ENCODE measurements around the gene TBC1D20. TPM values are rescaled to one million over a fixed set of nuclear protein-coding genes. Genes with fewer than 3 reads are reported as not detected.

The TBC1D20 gene
- total RNA-seq, 1 experiment from 2014 or later = 24.2 TPM

DNA sequence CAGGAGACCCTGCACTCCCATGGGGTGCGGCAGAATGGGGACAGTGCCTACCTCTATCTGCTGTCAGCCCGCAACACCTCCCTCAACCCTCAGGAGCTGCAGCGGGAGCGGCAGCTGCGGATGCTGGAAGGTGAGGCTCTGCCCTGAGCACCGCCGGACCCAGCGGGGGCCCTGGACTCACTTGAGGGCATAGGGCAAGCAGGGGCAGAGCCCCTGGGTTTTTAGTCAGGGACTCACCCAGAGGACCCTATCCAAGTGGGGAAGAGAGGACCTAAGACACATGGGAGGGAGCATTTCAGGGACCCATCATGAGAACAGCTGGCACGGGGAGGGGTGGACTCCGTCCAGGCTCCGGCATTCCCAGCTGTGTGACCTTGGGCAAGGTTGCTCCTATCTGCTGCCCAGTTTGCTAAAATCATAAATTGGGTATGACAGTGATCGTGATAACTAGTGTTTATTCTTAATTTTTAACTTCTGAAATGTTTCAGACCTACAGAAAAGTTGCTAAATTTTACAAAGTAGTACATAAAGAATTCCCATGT, 44.5 kb downstream of the TBC1D20 start:
- H3K27me3 ChIP-seq (ENCODE audit: low read length) = no peaks in the 10 kb centered on the region
- no peak overlapping the region for H3K4me2 ChIP-seq (ENCODE audit: low read length)
- TF ChIP-seq, protein P1, sequence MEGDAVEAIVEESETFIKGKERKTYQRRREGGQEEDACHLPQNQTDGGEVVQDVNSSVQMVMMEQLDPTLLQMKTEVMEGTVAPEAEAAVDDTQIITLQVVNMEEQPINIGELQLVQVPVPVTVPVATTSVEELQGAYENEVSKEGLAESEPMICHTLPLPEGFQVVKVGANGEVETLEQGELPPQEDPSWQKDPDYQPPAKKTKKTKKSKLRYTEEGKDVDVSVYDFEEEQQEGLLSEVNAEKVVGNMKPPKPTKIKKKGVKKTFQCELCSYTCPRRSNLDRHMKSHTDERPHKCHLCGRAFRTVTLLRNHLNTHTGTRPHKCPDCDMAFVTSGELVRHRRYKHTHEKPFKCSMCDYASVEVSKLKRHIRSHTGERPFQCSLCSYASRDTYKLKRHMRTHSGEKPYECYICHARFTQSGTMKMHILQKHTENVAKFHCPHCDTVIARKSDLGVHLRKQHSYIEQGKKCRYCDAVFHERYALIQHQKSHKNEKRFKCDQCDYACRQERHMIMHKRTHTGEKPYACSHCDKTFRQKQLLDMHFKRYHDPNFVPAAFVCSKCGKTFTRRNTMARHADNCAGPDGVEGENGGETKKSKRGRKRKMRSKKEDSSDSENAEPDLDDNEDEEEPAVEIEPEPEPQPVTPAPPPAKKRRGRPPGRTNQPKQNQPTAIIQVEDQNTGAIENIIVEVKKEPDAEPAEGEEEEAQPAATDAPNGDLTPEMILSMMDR (conservative IDR thresholded peaks at IDR 0.05; ENCODE audit: low read depth, low read length) = no peak
- no peak for TF ChIP-seq EZH2 (IDR thresholded peaks at IDR 0.05; ENCODE audit: low read length, unreplicated experiment)
- no peak for TF ChIP-seq EZH2phosphoT487 (IDR thresholded peaks at IDR 0.05; ENCODE audit: borderline replicate concordance, low read length)
- H3K9me2 ChIP-seq (replicated peaks; ENCODE audit: low read length) = no peaks in the 10 kb centered on the region
- no peaks in the 10 kb centered on the region for H3K9me3 ChIP-seq (ENCODE audit: low read length)
- no peak for DNase-seq
- H2AFZ ChIP-seq (ENCODE audit: low read length) = no peak overlapping the region
- H3K4me3 ChIP-seq (ENCODE audit: low read length) = no peak overlapping the region
- no peak for ATAC-seq
- CTCF ChIA-PET = no interaction called here
- intact Hi-C loops (cut with micrococcal nuclease) = no loop called here
- no peak overlapping the region for H3K27ac ChIP-seq (ENCODE audit: low read length)
- H3K9ac ChIP-seq (ENCODE audit: low read length) = no peak overlapping the region
- POLR2A ChIA-PET (ENCODE audit: unreplicated experiment) = no interaction called here
- H4K20me1 ChIP-seq (ENCODE audit: low read length) = no peaks in the 10 kb centered on the region
- no peaks in the 10 kb centered on the region for H3F3A ChIP-seq (ENCODE audit: low read length, unreplicated experiment)
- H3K36me3 ChIP-seq (ENCODE audit: low read depth, low read length) = peaks cover 16% of the 10 kb centered on the region
- peaks cover 18% of the 10 kb centered on the region for H3K79me2 ChIP-seq (ENCODE audit: low read length)
- BruUV-seq (replicated peaks) = no TSS peak
- no peaks in the 10 kb centered on the region for H3K4me1 ChIP-seq (ENCODE audit: insufficient read depth, low read length)

DNA sequence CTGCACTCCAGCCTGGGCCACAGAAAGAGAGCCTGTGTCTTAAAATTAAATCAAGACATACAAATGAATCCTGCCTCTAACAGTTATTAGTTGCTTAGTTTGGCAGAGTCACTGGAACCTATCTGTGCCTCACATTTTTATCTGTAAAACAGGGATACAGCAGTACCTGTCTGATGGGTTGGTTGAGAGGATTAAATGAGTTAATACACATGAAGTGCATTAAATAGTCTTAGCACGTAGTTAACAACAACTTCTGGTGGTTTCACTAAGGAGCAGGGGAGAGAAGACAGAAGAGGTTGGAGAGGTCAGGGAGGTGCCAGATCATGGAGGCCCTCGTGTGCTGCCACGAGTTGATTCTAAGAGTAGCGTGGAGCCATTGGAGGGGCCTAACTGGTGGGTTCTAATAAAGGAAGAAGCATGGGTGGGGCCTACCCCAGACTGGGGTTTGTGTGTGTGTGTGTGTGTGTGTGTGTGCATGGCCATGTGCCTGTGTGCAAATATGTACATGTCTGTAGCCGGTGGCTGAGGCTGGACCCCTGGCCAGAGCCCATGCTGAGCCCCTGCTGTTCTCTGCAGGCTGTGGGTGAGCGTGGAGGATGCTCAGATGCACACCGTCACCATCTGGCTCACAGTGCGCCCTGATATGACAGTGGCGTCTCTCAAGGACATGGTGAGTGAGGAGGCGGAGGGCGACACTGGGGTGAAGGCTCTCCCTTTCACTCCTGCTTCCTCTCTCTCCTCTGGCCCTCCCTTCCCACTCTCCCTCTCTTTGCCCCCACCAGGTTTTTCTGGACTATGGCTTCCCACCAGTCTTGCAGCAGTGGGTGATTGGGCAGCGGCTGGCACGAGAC, 45.2 kb downstream of the TBC1D20 start:
- intact Hi-C loops (cut with micrococcal nuclease) = no loop called here
- no peak for ATAC-seq
- Histone ChIP-seq H3K4me1 (ENCODE audit: insufficient read depth, low read length) (no peaks in the 10 kb centered on the region), H3K4me3 (ENCODE audit: low read length) (no peak overlapping the region), H3K79me2 (ENCODE audit: low read length) (peaks cover 25% of the 10 kb centered on the region), H3K36me3 (ENCODE audit: low read depth, low read length) (peaks cover 19% of the 10 kb centered on the region), H3K4me2 (ENCODE audit: low read length) (no peak overlapping the region), H3K27ac (ENCODE audit: low read length) (no peak overlapping the region), H3F3A (ENCODE audit: low read length, unreplicated experiment) (no peaks in the 10 kb centered on the region), H3K27me3 (ENCODE audit: low read length) (no peaks in the 10 kb centered on the region), H2AFZ (ENCODE audit: low read length) (no peak overlapping the region), H3K9me3 (ENCODE audit: low read length) (no peaks in the 10 kb centered on the region), H3K9ac (ENCODE audit: low read length) (no peak overlapping the region), H4K20me1 (ENCODE audit: low read length) (no peaks in the 10 kb centered on the region), H3K9me2 (replicated peaks; ENCODE audit: low read length) (no peaks in the 10 kb centered on the region)
- TF ChIP-seq EZH2 (IDR thresholded peaks at IDR 0.05; ENCODE audit: low read length, unreplicated experiment) (no peak), EZH2phosphoT487 (IDR thresholded peaks at IDR 0.05; ENCODE audit: borderline replicate concordance, low read length) (no peak)
- TF ChIP-seq, protein P1 (conservative IDR thresholded peaks at IDR 0.05; ENCODE audit: low read depth, low read length) = no peak
- ChIA-PET POLR2A (ENCODE audit: unreplicated experiment) (no interaction called here), CTCF (no interaction called here)
- no peak for DNase-seq
- BruUV-seq (replicated peaks) = no TSS peak

DNA sequence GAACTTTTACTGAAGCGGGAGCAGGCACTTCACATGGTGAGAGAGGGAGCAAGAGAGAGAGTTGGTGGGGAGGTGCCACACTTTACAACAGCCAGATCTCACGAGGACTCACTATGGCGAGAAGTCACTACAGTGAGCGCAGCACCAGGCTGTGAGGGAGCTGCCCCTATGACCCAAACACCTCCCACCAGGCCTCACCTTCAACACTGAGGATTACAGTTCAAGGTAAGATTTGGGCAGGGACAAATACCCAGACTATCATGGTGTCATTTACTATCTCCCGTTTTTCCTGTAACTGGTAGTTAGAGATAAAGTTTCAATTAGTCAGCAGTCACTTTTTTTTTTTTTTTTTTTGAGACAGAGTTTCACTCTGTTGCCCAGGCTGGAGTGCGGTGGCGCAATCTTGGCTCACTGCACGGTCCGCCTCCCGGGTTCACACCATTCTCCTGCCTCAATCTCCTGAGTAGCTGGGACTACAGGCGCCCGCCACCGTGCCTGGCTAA, 46.5 kb downstream of the TBC1D20 start:
- Histone ChIP-seq H3K9ac (ENCODE audit: low read length) (no peak overlapping the region), H4K20me1 (ENCODE audit: low read length) (no peaks in the 10 kb centered on the region), H3K27me3 (ENCODE audit: low read length) (no peaks in the 10 kb centered on the region), H3K9me3 (ENCODE audit: low read length) (no peaks in the 10 kb centered on the region), H2AFZ (ENCODE audit: low read length) (no peak overlapping the region), H3K79me2 (ENCODE audit: low read length) (peaks cover 38% of the 10 kb centered on the region), H3F3A (ENCODE audit: low read length, unreplicated experiment) (no peaks in the 10 kb centered on the region), H3K4me3 (ENCODE audit: low read length) (no peak overlapping the region), H3K4me2 (ENCODE audit: low read length) (no peak overlapping the region), H3K27ac (ENCODE audit: low read length) (no peak overlapping the region), H3K4me1 (ENCODE audit: insufficient read depth, low read length) (no peaks in the 10 kb centered on the region), H3K9me2 (replicated peaks; ENCODE audit: low read length) (no peaks in the 10 kb centered on the region), H3K36me3 (ENCODE audit: low read depth, low read length) (peaks cover 23% of the 10 kb centered on the region)
- BruUV-seq (replicated peaks) = no TSS peak
- no peak for DNase-seq
- ChIA-PET CTCF (no interaction called here), POLR2A (ENCODE audit: unreplicated experiment) (no interaction called here)
- TF ChIP-seq, protein P1 (conservative IDR thresholded peaks at IDR 0.05; ENCODE audit: low read depth, low read length) = no peak
- TF ChIP-seq EZH2phosphoT487 (IDR thresholded peaks at IDR 0.05; ENCODE audit: borderline replicate concordance, low read length) = no peak
- no peak for TF ChIP-seq EZH2 (IDR thresholded peaks at IDR 0.05; ENCODE audit: low read length, unreplicated experiment)
- no peak for ATAC-seq
- intact Hi-C loops (cut with micrococcal nuclease) = no loop called here
